Astrocyte of the hippocampus (primary cell): ENCODE measurements around the gene GNGT2.
"Not testable (repeated sequence)": the region's sequence is repeated elsewhere in the genome, so short reads cannot be mapped to it uniquely, and the experiment has no call there.

Experiments
- DNase-seq: peaks from one replicate; pipeline ENCODE4 v3.0.0; 2011; ENCODE audit warnings: low read depth, low spot score

GNGT2 gene

DNA sequence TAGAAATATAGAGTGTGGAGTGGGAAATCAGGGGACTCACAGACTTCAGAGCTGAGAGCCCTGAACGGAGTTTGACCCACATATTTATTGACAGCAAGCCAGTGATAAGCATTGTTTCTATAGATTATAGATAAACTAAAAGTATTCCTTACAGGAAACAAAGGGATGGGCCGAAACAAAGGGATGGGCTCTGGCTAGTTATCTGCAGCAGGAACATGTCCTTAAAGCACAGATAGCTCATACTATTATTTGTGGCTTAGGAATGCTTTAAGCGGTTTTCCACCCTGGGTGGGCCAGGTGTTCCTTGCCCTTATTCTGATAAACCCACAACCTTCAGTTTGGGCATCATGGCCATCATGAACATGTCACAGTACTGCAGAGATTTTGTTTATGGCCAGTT lies 39.7 kb downstream of the GNGT2 start:
- not testable (repeated sequence) for DNase-seq

- no peak for DNase-seq
These were observed 40.2 kb downstream of the GNGT2 start for GRCh38 chr17:49170216-49170615.

DNA sequence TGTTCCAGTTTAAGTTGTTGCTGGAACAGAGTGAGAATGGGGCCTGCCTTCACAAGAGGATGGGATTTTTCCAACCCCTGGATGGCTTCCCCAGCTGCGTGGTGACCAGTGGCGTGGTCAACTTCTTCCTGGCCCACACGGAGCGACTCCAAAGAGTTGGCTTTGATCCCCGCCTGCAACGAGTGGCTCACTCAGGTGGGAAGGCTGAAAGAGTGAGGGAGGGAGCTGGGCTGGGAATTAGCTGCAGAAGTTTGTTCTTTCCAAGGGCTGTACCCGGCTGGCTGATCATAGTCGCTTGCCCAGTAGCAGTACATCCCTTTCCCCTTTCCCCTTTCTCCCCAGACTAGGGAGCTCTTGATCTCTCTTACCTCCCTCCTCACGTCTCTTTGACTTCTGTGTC lies 41.7 kb downstream of the GNGT2 start:
- DNase-seq, result no peak

DNA sequence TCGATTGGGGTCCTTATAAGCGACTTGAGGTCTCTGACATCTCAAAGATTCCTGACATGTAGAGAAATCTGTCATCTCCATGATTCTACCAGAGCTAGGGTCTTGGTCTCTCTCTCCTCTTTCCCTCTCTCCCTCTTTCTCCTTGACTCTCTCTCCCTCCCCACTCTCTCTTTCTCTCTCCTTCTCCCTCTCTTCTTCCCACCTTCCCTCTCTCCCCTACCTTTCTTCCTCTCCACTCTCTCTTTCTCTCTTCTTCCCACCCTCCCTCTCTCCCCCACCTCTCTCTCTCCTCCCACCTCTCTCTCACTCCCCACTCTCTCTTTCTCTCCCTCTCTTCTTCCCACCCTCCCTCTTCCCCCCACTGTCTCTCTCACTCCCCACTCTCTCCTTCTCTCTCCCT lies 45.2 kb downstream of the GNGT2 start:
- no peak for DNase-seq

DNA sequence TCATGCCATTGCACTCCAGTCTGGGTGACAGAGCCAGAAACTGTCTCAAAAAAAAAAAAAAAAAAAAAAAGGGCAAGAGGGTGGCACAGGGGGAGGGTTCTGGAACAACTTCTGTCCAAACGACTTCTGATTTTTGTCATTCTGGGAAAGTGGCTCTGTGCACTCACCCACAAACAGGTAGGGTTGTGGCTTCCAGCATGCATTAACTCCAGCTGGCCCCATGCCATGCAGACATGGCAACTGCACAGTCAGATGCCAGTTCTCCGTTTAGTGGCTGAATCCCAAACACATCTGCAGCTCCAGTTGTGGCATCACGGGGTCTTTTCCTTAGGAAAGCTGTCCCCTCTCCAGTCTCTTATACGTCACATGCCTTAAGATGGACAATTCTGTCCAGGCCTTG lies 47.5 kb downstream of the GNGT2 start:
- DNase-seq, result no peak

- no peak for DNase-seq
These were observed 52.6 kb downstream of the GNGT2 start for GRCh38 chr17:49157784-49158183.

GRCh38 chr17:49156256-49156655 lies 54.1 kb downstream of the GNGT2 start:
- DNase-seq, result no peak
